ENCODE data around the gene UAP1L1.
"Not testable (repeated sequence)": the region's sequence is repeated elsewhere in the genome, so short reads cannot be mapped to it uniquely, and the experiment has no call there.

The UAP1L1 gene, protein sequence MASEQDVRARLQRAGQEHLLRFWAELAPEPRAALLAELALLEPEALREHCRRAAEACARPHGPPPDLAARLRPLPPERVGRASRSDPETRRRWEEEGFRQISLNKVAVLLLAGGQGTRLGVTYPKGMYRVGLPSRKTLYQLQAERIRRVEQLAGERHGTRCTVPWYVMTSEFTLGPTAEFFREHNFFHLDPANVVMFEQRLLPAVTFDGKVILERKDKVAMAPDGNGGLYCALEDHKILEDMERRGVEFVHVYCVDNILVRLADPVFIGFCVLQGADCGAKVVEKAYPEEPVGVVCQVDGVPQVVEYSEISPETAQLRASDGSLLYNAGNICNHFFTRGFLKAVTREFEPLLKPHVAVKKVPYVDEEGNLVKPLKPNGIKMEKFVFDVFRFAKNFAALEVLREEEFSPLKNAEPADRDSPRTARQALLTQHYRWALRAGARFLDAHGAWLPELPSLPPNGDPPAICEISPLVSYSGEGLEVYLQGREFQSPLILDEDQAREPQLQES

GRCh38 chr9:137077010-137077747 lies at the start of gene UAP1L1:
UAP1L1 (plus strand) TSS chr9:137077517; CDS start chr9:137077533, 16 bp downstream.
- DNase-seq: no peak

DNA sequence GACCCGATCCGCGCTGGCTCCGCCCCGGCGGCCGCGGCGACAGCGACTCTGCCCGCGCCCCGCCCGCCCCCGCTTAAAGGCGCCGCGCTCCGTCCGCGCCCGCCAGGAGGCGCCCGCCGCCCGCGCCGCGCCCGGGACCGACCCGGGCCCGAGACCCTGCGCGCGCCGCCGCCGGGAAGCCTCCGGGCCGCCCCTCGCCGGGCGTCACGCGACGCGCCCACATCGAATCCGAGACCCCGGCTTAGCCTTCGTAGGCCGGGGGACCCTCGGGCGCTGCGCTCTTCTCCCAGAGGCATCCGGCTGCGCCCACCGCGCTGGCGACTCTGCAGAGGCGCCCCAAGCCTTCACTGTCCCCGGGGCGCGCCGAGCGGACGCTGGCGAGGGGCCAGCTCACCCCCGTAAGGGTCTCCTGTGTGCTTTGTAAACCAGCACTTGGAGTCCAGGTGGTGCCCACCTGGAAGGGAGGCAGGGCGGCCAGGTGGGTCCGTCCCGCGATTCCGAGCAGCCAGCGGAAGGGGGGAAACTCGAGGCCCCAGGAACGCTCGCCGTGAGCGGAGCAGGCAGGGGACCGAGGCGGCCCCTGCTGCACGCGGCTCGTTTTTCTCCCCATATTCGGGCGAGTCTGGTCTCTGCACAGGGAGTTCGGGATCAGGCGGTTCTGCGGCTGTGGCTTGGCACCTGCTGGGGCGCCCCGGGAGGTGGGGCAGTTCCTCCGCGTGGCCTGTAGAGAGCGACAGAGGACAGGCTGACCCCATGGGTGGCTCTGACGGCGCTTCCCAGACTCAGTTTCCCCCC lies 48.9 kb upstream of the UAP1L1 start:
- no peak for DNase-seq

DNA sequence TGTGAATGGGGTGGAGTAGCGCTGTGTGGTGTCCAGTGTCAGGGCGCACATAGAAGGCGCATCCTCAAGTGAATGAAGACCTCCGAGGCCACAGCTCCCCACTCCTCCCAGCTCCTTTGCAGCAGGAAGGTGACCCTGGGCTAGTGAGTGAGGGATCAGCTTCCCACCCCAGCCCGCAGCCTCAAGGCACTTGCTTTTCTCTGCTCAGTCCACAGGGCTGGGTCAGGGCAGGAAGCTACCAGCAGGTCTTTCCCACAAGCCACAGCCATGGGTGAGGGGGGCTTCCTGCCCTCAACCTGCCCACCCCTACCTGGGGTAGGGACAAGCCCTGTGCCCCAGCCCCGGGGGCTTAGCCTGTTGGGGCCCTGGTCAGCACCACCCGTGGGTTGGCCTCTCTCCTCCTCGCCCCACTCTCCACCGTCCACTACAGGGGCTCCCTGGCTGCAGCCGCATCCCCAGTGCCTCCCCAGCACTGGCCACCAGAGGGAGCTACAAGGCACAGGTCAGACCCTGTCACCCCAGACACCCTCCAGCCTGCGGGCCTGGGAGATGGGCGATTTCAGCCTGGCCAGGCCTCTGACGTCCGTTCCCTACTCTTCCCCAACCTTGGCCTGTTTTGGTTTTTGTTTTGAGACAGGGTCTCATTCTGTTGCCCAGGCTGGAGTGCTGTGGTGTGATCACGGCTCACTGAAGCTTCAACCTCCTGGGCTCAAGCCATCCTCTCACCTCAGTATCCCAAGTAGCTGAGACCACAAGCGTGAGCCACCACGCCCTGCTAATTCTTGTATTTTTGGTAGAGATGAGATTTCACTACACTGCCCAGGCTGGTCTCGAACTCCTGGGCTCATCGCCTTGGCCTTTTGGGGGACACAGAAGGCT lies 48.0 kb upstream of the UAP1L1 start:
- no peak for DNase-seq

- DNase-seq: no peak
Measured at GRCh38 chr9:137030006-137030405, 47.3 kb upstream of the UAP1L1 start.

DNA sequence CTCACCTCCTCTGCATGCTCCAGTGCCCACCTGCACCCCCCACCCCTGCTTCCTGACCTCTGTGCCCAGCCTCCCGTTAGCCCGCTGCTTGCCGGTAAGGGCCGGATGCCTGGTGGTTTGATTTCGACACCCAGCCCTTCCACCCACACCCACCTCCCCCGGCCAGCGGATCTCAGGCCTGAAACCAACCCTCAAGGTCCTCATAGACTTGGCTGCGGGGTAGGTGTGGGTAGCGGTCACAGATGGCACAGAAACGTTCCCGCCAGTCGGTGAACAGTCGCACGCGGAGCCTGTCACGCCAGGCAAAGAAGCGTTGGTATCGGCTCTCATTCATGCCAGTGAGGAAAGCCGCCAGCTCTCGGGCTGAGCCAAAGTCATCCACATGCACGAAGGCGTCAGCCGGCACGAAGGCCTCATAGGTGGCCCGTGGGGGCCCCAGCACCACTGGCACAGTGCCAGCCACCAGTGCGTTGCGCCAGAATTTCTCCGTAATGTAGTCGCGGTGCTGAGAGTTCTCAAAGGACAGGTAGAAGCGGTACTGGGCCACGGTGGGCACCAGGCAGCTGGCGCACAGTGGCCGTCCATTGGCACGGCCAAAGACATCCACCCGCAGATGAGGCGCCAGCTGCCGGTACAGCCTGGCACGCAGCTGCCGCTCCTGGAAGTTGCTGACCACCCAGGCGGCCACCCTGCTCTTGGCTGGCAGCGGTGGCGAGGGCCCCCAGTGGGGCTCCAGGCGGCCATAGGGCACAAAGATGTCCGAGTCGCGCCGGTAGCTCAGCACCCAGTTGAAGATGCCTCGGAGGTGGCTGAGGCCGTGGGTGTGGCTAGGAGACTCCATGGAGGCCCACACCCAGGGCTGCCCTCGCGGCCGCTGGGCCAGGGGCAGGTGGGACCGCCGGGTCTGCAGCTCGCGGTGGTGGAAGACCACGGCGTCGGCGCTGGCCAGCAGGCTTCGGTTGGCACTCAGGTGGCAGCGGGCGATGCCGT lies 46.5 kb upstream of the UAP1L1 start:
- DNase-seq: no peak

DNA sequence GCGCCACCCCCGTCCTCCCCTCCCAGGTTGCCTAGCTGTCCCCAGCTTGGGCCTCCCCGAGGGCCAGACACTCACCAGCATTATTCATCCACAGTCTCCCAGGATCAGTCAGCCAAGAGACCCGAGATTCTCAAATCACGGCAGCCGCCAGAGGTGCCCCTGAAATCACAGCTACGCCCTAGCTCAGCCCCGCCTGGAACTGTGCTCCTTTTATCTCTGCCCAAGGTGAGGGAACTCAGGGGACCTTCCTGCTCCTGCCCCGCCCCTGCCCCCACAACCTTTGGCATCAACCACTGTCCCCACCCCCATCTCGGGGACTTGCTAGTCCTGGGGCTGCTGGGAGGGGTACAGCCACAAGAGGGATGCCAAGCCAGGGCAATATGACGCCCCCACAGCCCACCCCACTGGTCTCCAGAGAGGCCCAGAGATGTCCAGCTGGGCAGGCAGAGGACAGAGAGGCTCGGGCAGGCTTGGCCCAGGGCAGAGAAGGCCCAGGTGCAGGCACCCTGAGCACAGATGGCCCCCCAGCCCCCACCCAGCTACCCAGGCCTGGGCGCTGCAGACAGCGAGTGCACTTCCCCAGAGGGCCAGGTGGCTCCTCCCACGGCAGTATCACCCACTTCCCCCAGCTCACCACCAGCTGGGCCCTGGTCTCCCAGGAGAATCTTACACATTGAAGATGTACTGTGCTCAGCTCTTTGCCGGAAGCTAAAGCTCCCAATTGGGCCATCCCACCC lies 45.2 kb upstream of the UAP1L1 start, which contains the start of gene FUT7:
Gene FUT7, minus strand, starts transcription at position 185 of the 737 bp plus-strand sequence. Its CDS starts 97 bp downstream, at position 88.
- DNase-seq: no peak

DNA sequence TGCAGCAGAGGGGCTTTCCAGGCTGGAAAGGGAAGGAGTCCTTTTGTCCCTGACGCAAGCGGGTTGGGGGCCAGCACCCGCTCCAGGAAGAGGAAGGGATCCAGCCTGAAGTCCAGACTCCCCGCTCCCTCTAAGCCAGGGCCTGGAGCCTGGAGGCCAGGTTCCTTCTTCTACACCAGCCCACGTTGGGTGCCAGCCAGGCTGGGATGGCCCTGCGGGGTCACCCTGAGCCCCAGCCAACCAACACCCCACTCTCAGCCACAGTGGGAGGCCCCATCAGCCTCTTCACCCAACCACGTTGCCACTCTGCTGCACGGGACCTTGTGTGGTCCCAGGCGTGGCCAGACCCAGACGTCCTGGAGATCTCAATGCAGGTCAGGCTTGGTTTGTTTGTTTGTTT lies 44.5 kb upstream of the UAP1L1 start:
- DNase-seq: no peak

- not testable (repeated sequence) for DNase-seq
Measured at GRCh38 chr9:137033481-137033880, 43.8 kb upstream of the UAP1L1 start.

- no peak for DNase-seq
Measured at GRCh38 chr9:137034039-137034708, 43.1 kb upstream of the UAP1L1 start.

GRCh38 chr9:137034709-137035506 lies 42.4 kb upstream of the UAP1L1 start:
- peak; percentile 57 for DNase-seq

DNA sequence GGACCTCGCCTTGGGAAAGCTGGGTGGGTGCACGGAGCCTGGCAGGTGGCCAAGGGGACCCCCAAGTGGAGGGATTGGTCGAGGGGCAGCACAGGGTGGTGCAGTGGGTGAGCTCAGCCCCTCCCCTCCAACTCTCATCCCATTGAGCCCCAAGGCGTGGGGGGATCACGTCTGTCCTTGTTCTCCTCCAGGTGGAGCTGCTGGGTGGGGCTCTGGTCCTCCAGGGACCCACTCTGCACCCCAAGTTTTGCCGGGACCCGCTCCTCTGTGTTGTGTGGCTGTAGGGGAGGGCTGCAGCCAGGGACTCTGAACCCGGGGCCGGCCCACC lies 41.8 kb upstream of the UAP1L1 start:
- no peak for DNase-seq

GRCh38 chr9:137035937-137036336 lies 41.4 kb upstream of the UAP1L1 start:
- no peak for DNase-seq

- no peak for DNase-seq
Measured at GRCh38 chr9:137037035-137037434, 40.3 kb upstream of the UAP1L1 start.

GRCh38 chr9:137037483-137037882 lies 39.8 kb upstream of the UAP1L1 start:
- DNase-seq: no peak

- DNase-seq: no peak
Measured at GRCh38 chr9:137038916-137039315, 38.4 kb upstream of the UAP1L1 start.

DNA sequence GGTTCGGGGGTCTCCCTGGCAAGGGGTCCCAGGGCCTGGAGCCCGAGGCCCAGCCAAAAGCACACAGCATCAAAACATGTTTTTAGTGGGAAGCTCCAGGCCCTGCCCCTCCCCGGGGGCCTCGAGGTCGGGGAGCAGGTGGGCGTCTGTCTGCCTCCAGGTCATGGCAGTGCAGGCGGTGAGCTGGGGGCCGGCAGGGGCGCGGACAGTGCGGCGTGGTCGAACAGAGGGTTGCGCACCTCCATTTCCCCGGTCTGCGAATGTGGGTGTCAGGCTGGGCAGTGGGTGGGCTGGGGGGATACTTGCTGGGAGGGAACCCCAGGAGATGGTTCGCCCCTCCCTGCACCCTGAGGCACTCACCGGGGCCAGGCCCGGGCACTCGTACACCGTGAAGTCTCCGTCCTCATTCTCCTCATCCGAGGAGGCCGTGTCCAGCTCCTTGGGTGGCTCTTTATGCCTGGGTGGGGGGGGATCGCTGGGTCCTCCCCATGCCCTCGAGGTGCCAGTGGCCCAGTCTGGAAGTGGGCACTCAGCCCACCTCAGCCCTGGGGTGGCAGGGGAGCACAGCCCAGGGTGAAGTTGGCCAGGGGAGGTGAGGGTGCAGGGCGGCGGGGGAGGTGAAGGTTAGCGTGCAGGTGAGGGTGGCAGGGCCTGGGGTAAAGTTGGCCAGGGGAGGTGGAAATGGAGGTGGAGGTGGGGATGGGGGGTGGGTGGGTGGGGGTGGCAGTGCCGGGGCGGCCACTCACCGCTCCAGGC lies 37.5 kb upstream of the UAP1L1 start:
- DNase-seq: no peak

GRCh38 chr9:137040568-137040967 lies 36.7 kb upstream of the UAP1L1 start:
- no peak for DNase-seq

- DNase-seq: no peak
Measured at GRCh38 chr9:137041124-137041523, 36.2 kb upstream of the UAP1L1 start.
